SU-DHL-6 (cell line): ENCODE data around the gene ADGRB3.
"Not testable (repeated sequence)": the region's sequence is repeated elsewhere in the genome, so short reads cannot be mapped to it uniquely, and the experiment has no call there.

Experiments used
- H2AFZ ChIP-seq: fragments of 200-600 bp; sonication (generic); 2 replicates; pipeline ENCODE4 v1.6.1; 2014; ENCODE audit warnings: low read depth, mild to moderate bottlenecking, moderate library complexity, mixed read lengths, antibody characterized with exemption, low read length; ENCODE audit not compliant: severe bottlenecking
- H3F3A ChIP-seq: fragments of 200-600 bp; shearing (Covaris generic); 2 replicates; pipeline ENCODE4 v1.6.0; 2016; ENCODE audit warnings: antibody characterized with exemption, mild to moderate bottlenecking; ENCODE audit not compliant: insufficient read depth
- H3K27ac ChIP-seq: fragments of 200-600 bp; sonication (generic); 2 replicates; pipeline ENCODE4 v1.5.1; 2016; ENCODE audit warnings: low read depth, mild to moderate bottlenecking, low read length, moderate library complexity, mixed read lengths
- H3K27me3 ChIP-seq: fragments of 200-600 bp; sonication (generic), shearing (Covaris generic); 2 replicates; pipeline ENCODE4 v1.6.0; 2014; ENCODE audit warnings: mild to moderate bottlenecking, low read length
- H3K36me3 ChIP-seq: fragments of 200-600 bp; sonication (generic); 2 replicates; pipeline ENCODE4 v1.6.1; 2014; ENCODE audit warnings: mild to moderate bottlenecking, low read length, mixed read lengths
- H3K4me2 ChIP-seq: fragments of 300-600, 200-600 bp; shearing (Covaris generic), sonication (generic); 2 replicates; pipeline ENCODE4 v1.6.0; 2014; ENCODE audit warnings: low read length, low read depth, mild to moderate bottlenecking; ENCODE audit not compliant: poor library complexity, severe bottlenecking
- H3K4me3 ChIP-seq: fragments of 200-600 bp; sonication (generic); 2 replicates; pipeline ENCODE4 v1.5.1; 2014; ENCODE audit warnings: antibody characterized with exemption, low read length, mild to moderate bottlenecking, mixed read lengths; ENCODE audit not compliant: insufficient read depth, poor library complexity, severe bottlenecking
- H3K79me2 ChIP-seq: fragments of 200-600 bp; sonication (generic); 2 replicates; pipeline ENCODE4 v1.6.1; 2014; ENCODE audit warnings: mild to moderate bottlenecking, low read length, moderate library complexity; ENCODE audit not compliant: insufficient read depth
- H3K9ac ChIP-seq: fragments of 200-600 bp; sonication (generic); 2 replicates; pipeline ENCODE4 v1.7.0; 2014; ENCODE audit warnings: mild to moderate bottlenecking, low read length
- H3K9me2 ChIP-seq: fragments of 200-600 bp; sonication (generic); replicated peaks from 2 replicates; pipeline ENCODE4 v1.6.1; 2014; ENCODE audit warnings: low read length; ENCODE audit not compliant: insufficient read depth
- H3K9me3 ChIP-seq: fragments of 200-600 bp; sonication (generic); 2 replicates; pipeline ENCODE4 v1.6.1; 2014; ENCODE audit warnings: low read length, mixed read lengths; ENCODE audit not compliant: insufficient read depth
- H4K20me1 ChIP-seq: fragments of 200-600 bp; sonication (generic); 2 replicates; pipeline ENCODE4 v1.6.1; 2014; ENCODE audit warnings: low read depth, mild to moderate bottlenecking, antibody characterized with exemption, low read length, moderate library complexity, mixed read lengths
- EZH2phosphoT487 ChIP-seq: fragments of 200-600 bp; sonication (generic), shearing (Covaris generic); conservative IDR thresholded peaks from 2 replicates; pipeline ENCODE4 v1.6.1; 2018; ENCODE audit warnings: mild to moderate bottlenecking, antibody characterized with exemption, low read length, moderate library complexity, mixed read lengths
- TF ChIP-seq, protein P1 (sequence below): fragments of 200-600 bp; sonication (generic); IDR thresholded peaks from one replicate; pipeline ENCODE4 v1.5.1; 2017; ENCODE audit warnings: antibody characterized with exemption, mild to moderate bottlenecking, low read length, moderate library complexity; ENCODE audit not compliant: insufficient read depth, poor library complexity, severe bottlenecking

ADGRB3 gene

DNA sequence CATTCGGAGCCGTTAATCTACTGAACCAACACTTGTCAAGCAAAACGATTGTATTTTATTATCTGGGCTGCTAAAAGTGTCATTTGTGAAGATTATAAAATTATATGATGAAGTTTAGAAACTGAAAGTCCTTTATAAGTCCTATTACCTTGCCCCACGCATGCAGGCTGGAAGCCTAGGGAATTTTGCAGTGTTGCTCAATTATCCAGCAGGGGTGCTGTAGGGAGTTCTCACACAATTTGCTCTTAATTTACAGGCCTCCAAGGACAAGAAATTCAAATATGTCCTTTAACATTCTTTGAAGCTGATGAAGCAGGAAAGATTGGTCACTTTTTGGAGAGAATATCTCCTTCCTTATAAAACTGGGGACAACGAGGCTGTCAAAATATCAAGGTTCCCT lies 792.8 kb downstream of the ADGRB3 start:
- Histone ChIP-seq H3K4me2 (no peak overlapping the region), H3K27me3 (no peaks in the 10 kb centered on the region), H3K4me3 (no peak overlapping the region), H3F3A (no peaks in the 10 kb centered on the region), H3K27ac (no peak overlapping the region), H3K9ac (no peak overlapping the region), H3K9me3 (no peaks in the 10 kb centered on the region), H3K79me2 (no peaks in the 10 kb centered on the region), H4K20me1 (no peaks in the 10 kb centered on the region), H3K36me3 (no peaks in the 10 kb centered on the region), H2AFZ (no peak overlapping the region), H3K9me2 (no peaks in the 10 kb centered on the region)
- TF ChIP-seq, protein P1, sequence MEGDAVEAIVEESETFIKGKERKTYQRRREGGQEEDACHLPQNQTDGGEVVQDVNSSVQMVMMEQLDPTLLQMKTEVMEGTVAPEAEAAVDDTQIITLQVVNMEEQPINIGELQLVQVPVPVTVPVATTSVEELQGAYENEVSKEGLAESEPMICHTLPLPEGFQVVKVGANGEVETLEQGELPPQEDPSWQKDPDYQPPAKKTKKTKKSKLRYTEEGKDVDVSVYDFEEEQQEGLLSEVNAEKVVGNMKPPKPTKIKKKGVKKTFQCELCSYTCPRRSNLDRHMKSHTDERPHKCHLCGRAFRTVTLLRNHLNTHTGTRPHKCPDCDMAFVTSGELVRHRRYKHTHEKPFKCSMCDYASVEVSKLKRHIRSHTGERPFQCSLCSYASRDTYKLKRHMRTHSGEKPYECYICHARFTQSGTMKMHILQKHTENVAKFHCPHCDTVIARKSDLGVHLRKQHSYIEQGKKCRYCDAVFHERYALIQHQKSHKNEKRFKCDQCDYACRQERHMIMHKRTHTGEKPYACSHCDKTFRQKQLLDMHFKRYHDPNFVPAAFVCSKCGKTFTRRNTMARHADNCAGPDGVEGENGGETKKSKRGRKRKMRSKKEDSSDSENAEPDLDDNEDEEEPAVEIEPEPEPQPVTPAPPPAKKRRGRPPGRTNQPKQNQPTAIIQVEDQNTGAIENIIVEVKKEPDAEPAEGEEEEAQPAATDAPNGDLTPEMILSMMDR = no peak
- TF ChIP-seq EZH2phosphoT487 = no peak

DNA sequence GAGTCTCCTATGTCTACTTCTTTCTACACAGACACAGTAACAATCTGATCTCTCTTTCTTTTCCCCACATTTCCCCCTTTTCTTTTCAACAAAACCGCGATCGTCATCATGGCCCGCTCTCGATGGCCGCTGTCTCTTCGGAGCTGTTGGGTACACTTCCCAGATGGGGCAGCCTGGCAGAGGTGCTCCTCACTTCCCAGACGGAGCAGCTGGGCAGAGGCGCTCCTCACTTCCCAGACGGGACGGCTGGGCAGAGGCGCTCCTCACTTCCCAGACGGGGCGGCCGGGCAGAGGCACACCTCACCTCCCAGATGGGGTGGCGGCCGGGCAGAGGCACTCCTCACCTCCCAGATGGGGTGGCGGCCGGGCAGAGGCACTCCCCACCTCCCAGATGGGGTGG lies 797.1 kb downstream of the ADGRB3 start:
- not testable (repeated sequence) for H3K79me2 ChIP-seq, H3K27ac ChIP-seq, H3K9me2 ChIP-seq, H3K36me3 ChIP-seq, H3K27me3 ChIP-seq, H3K4me3 ChIP-seq, H3K4me2 ChIP-seq, H3K9me3 ChIP-seq, H4K20me1 ChIP-seq, H2AFZ ChIP-seq, H3K9ac ChIP-seq, H3F3A ChIP-seq

DNA sequence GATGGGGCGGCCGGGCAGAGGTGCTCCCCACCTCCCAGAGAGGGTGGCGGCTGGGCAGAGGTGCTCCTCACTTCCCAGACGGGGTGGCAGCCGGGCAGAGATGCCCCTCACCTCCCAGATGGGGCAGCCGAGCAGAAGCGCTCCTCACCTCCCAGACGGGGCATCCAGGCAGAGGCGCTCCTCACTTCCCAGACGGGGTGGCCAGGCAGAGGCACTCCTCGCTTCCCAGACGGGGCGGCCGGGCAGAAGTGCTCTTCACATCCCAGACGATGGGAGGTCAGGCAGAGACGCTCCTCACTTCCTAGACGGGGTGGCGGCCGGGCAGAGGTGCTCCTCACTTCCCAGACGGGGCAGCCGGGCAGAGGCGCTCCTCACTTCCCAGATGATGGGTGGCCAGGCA lies 798.0 kb downstream of the ADGRB3 start:
- H3K4me2 ChIP-seq, H3F3A ChIP-seq, H2AFZ ChIP-seq, H3K36me3 ChIP-seq, H3K27ac ChIP-seq, H3K79me2 ChIP-seq, H3K9me2 ChIP-seq, H3K27me3 ChIP-seq, H3K4me3 ChIP-seq, H4K20me1 ChIP-seq, H3K9ac ChIP-seq, H3K9me3 ChIP-seq: not testable (repeated sequence)

DNA sequence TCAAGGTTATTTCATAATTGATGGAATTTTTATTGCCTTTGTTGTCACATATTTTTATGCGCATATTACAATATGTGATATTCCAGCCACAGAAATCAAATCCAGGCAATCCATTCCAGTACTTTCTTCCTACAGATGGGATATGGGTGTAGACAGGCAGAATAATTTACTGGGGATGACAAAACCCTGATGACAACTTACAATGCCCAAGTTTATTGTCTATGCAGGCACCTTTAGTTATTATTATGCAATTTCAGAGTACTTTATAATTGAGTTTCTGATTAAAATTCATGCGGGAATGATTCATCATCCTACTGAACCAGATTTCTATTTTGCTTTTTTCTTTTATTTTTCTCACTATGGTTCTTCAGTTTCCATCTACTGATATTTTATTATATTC lies 803.0 kb downstream of the ADGRB3 start:
- no peak overlapping the region for H3K4me3 ChIP-seq
- H3K27me3 ChIP-seq = no peaks in the 10 kb centered on the region
- H3K79me2 ChIP-seq = no peaks in the 10 kb centered on the region
- H4K20me1 ChIP-seq = no peaks in the 10 kb centered on the region
- H3K36me3 ChIP-seq = no peaks in the 10 kb centered on the region
- H3K9me2 ChIP-seq = no peaks in the 10 kb centered on the region
- no peaks in the 10 kb centered on the region for H3F3A ChIP-seq
- no peak overlapping the region for H3K9ac ChIP-seq
- H3K27ac ChIP-seq = no peak overlapping the region
- H3K4me2 ChIP-seq = no peak overlapping the region
- no peak overlapping the region for H2AFZ ChIP-seq
- H3K9me3 ChIP-seq = no peaks in the 10 kb centered on the region
- TF ChIP-seq EZH2phosphoT487 = no peak
- TF ChIP-seq, protein P1 = no peak
